Brain microvascular endothelial cell (primary cell): Measurements from ENCODE around the gene PHACTR2.
"Not testable (repeated sequence)": the region's sequence is repeated elsewhere in the genome, so short reads cannot be mapped to it uniquely, and the experiment has no call there.

Experiments used
- DNase-seq: peaks from one replicate; pipeline ENCODE4 v3.0.0-alpha.2; 2020
- H3K27ac ChIP-seq: fragments of 250-450 bp; sonication (Bioruptor Pico); 2 replicates; pipeline ENCODE4 v1.5.1; 2020; ENCODE audit warnings: mild to moderate bottlenecking, moderate library complexity
- H3K27me3 ChIP-seq: fragments of 250-450 bp; sonication (Bioruptor Pico); replicated peaks from 2 replicates; pipeline ENCODE4 v1.5.1; 2020; ENCODE audit warnings: mild to moderate bottlenecking
- H3K36me3 ChIP-seq: fragments of 250-450 bp; sonication (Bioruptor Pico); replicated peaks from 2 replicates; pipeline ENCODE4 v1.5.1; 2020; ENCODE audit warnings: mild to moderate bottlenecking
- H3K4me3 ChIP-seq: 2 replicates; pipeline ENCODE4 v1.5.1; 2011; ENCODE audit warnings: low read depth, mild to moderate bottlenecking, control low read depth, low read length, moderate library complexity
- CTCF ChIP-seq: IDR thresholded peaks from 2 replicates; pipeline ENCODE4 v1.5.1; 2011; ENCODE audit warnings: low read depth, mild to moderate bottlenecking, moderate library complexity, low read length, control low read depth, inconsistent platforms; ENCODE audit errors: missing control alignments
- in situ Hi-C: cut with HindIII; loops from 2 replicates; pipeline ENCODE4 v1.10.0; 2017; ENCODE audit warnings: low sequenced_read_pairs, low pct_ligation_motif_present

Gene PHACTR2

GRCh38 chr6:143857651-143858050, 179.9 kb downstream of the PHACTR2 start:
- no peaks in the 10 kb centered on the region for H3K27me3 ChIP-seq
- peaks cover 55% of the 10 kb centered on the region for H3K36me3 ChIP-seq
- in situ Hi-C loops: no loop called here
- no peak for TF ChIP-seq CTCF
- no peak overlapping the region for H3K27ac ChIP-seq
- no peak for DNase-seq
- no peak overlapping the region for H3K4me3 ChIP-seq

GRCh38 chr6:143859891-143860660, 182.3 kb downstream of the PHACTR2 start:
- no peak for TF ChIP-seq CTCF
- in situ Hi-C loops: no loop called here
- Histone ChIP-seq H3K27me3 (no peaks in the 10 kb centered on the region), H3K27ac (no peak overlapping the region), H3K36me3 (peaks cover 57% of the 10 kb centered on the region), H3K4me3 (no peak overlapping the region)
- no peak for DNase-seq

- no peak for TF ChIP-seq CTCF
- no peak overlapping the region for H3K27ac ChIP-seq
- DNase-seq: no peak
- H3K27me3 ChIP-seq: no peaks in the 10 kb centered on the region
- no peak overlapping the region for H3K4me3 ChIP-seq
- in situ Hi-C loops: no loop called here
- peaks cover 30% of the 10 kb centered on the region for H3K36me3 ChIP-seq
Observed at GRCh38 chr6:143863771-143864170, 186.0 kb downstream of the PHACTR2 start.

- no peak for TF ChIP-seq CTCF
- Histone ChIP-seq H3K36me3 (peaks cover 25% of the 10 kb centered on the region), H3K27ac (no peak within 1 kb of the TSS), H3K4me3 (no peak within 1 kb of the TSS), H3K27me3 (no peaks in the 10 kb centered on the region)
- in situ Hi-C loops: no loop called here
- no peak for DNase-seq
Observed at GRCh38 chr6:143864234-143864633, 186.5 kb downstream of the PHACTR2 start, which contains the start of gene ZC2HC1B. Gene ZC2HC1B (plus strand): TSS chr6:143864474. CDS start chr6:143864540, 66 bp downstream.

GRCh38 chr6:143867236-143867635, 189.5 kb downstream of the PHACTR2 start:
- TF ChIP-seq CTCF: no peak
- no peak overlapping the region for H3K27ac ChIP-seq
- no peaks in the 10 kb centered on the region for H3K27me3 ChIP-seq
- no peak overlapping the region for H3K4me3 ChIP-seq
- in situ Hi-C loops: no loop called here
- peaks cover 8% of the 10 kb centered on the region for H3K36me3 ChIP-seq
- no peak for DNase-seq

- DNase-seq, H3K36me3 ChIP-seq, in situ Hi-C loops, H3K4me3 ChIP-seq, H3K27ac ChIP-seq, H3K27me3 ChIP-seq: not testable (repeated sequence)
Observed at GRCh38 chr6:143868808-143869207, 191.0 kb downstream of the PHACTR2 start.

GRCh38 chr6:143871202-143871730, 193.5 kb downstream of the PHACTR2 start:
- H3K27ac ChIP-seq, DNase-seq, H3K27me3 ChIP-seq, H3K4me3 ChIP-seq, H3K36me3 ChIP-seq, in situ Hi-C loops: not testable (repeated sequence)
